Keratinocyte (primary cell): ENCODE data around the gene LIME1. TPM values are rescaled to one million over a fixed set of nuclear protein-coding genes. Genes with fewer than 3 reads are reported as not detected.

ENCODE experiments used
- DNase-seq: peaks from one replicate; pipeline ENCODE4 v3.0.0-alpha.2; 2011; ENCODE audit warnings: low read depth, missing footprints, low spot score
- FAIRE-seq: peaks from 2 replicates; lab custom pipeline; 2011; peaks lifted over from hg19 to GRCh38; lab: Jason Lieb, UNC
- H2AFZ ChIP-seq: 2 replicates; pipeline ENCODE4 v1.6.0; 2012; ENCODE audit warnings: low read length, control low read depth, inconsistent platforms; ENCODE audit not compliant: control insufficient read depth
- H3K27ac ChIP-seq: 2 replicates; pipeline ENCODE4 v1.5.1; 2011; ENCODE audit warnings: low read length; ENCODE audit not compliant: control insufficient read depth, insufficient read depth
- H3K27me3 ChIP-seq: 3 replicates; pipeline ENCODE4 v1.6.0; 2011; ENCODE audit warnings: low read length; ENCODE audit not compliant: control insufficient read depth, insufficient read depth; ENCODE audit errors: extremely low read depth
- H3K36me3 ChIP-seq, 2 experiments: 2 replicates in 1 of 2; 3 replicates in 1 of 2; pipeline ENCODE4 v1.5.1; 2011; ENCODE audit warnings: low read length in 2 of 2, mild to moderate bottlenecking in 1 of 2; ENCODE audit not compliant: control insufficient read depth in 2 of 2, insufficient read depth in 2 of 2; ENCODE audit errors: extremely low read depth in 1 of 2
- H3K4me1 ChIP-seq: 3 replicates; pipeline ENCODE4 v1.5.1; 2011; ENCODE audit warnings: low read length; ENCODE audit not compliant: control insufficient read depth, insufficient read depth; ENCODE audit errors: extremely low read depth
- H3K4me2 ChIP-seq: 3 replicates; pipeline ENCODE4 v1.6.0; 2011; ENCODE audit warnings: low read depth, low read length; ENCODE audit not compliant: control insufficient read depth, insufficient read depth; ENCODE audit errors: extremely low read depth
- H3K4me3 ChIP-seq, 3 experiments: fragments of 200-600 bp in 1 of 3; sonication (generic) in 1 of 3; 2 replicates in 2 of 3; 3 replicates in 1 of 3; pipeline ENCODE4 v1.5.1; 2011 to 2016; ENCODE audit warnings: low read length in 3 of 3, mild to moderate bottlenecking in 3 of 3, control low read depth in 2 of 3, inconsistent platforms in 1 of 3, low read depth in 1 of 3, mixed read lengths in 1 of 3, mixed run types in 1 of 3, moderate library complexity in 1 of 3; ENCODE audit not compliant: control insufficient read depth in 2 of 3, insufficient read depth in 2 of 3; ENCODE audit errors: extremely low read depth in 1 of 3
- H3K79me2 ChIP-seq: 2 replicates; pipeline ENCODE4 v1.6.0; 2012; ENCODE audit warnings: low read length; ENCODE audit not compliant: control insufficient read depth, insufficient read depth
- H3K9ac ChIP-seq: 3 replicates; pipeline ENCODE4 v1.6.0; 2011; ENCODE audit warnings: low read length; ENCODE audit not compliant: control insufficient read depth, insufficient read depth; ENCODE audit errors: extremely low read depth
- H3K9me1 ChIP-seq: 3 replicates; pipeline ENCODE4 v1.6.0; 2011; ENCODE audit warnings: low read length; ENCODE audit not compliant: control insufficient read depth, insufficient read depth; ENCODE audit errors: extremely low read depth
- H3K9me3 ChIP-seq: 2 replicates; pipeline ENCODE4 v1.5.1; 2012; ENCODE audit warnings: low read depth, low read length; ENCODE audit not compliant: control insufficient read depth
- H4K20me1 ChIP-seq: 3 replicates; pipeline ENCODE4 v1.6.0; 2011; ENCODE audit warnings: low read length; ENCODE audit not compliant: control insufficient read depth, insufficient read depth; ENCODE audit errors: extremely low read depth
- EZH2 ChIP-seq: IDR thresholded peaks from one replicate; pipeline ENCODE4 v1.6.1; 2012; ENCODE audit warnings: inconsistent platforms, mild to moderate bottlenecking, low read length, moderate library complexity
- dilution Hi-C: fragments of 300-500 bp; cut with MboI; formaldehyde crosslinking; loops from one replicate; pipeline ENCODE4 v1.7.0; 2020; ENCODE audit warnings: low sequenced_read_pairs; ENCODE audit not compliant: extremely low pct_ligation_motif_present
- polyA plus RNA-seq, 5 experiments: library from polyadenylated mRNA; depleted of rRNA in 3 of 5; stranded (reverse) in 3 of 5; stranded (forward) in 1 of 5; unstranded in 1 of 5; fragments of >200 nt; gene quantifications; 1 replicate in 1 of 5; 2 replicates in 3 of 5; 3 replicates in 1 of 5; pipeline versions ENCODE4 v1.2.1 to v1.2.3, GENCODE V29; 2011 to 2012; ENCODE audit warnings: missing spikeins in 2 of 5, low read depth in 1 of 5, low replicate concordance in 1 of 5
- TF ChIP-seq, protein P1 (sequence below), 3 experiments: IDR thresholded peaks in 1 of 3; conservative IDR thresholded peaks in 1 of 3; optimal IDR thresholded peaks in 1 of 3; 2 replicates in 2 of 3; 3 replicates in 1 of 3; pipeline versions ENCODE3 to v1.5.1; 2011; ENCODE audit warnings: low read length in 3 of 3, mild to moderate bottlenecking in 3 of 3, moderate library complexity in 2 of 3, control low read depth in 1 of 3, inconsistent platforms in 1 of 3; ENCODE audit not compliant: insufficient read depth in 2 of 3; ENCODE audit errors: extremely low read depth in 1 of 3

Gene LIME1
- polyA plus RNA-seq, 1 donor (not counting 4 experiments of a cell fraction or from before 2014, with no cell fraction given), result 0.75 TPM

GRCh38 chr20:63772781-63773518 lies 36.5 kb downstream of the LIME1 start:
- peak overlapping the region; percentile 16 for H3K4me2 ChIP-seq
- H3K4me1 ChIP-seq, result peaks cover 7% of the 10 kb centered on the region
- no peak overlapping the region for H3K4me3 ChIP-seq
- no peaks in the 10 kb centered on the region for H3K36me3 ChIP-seq
- no peak overlapping the region for H3K9ac ChIP-seq
- FAIRE-seq, result no peak
- H3K9me3 ChIP-seq, result no peaks in the 10 kb centered on the region
- TF ChIP-seq EZH2, result no peak
- TF ChIP-seq, protein P1, sequence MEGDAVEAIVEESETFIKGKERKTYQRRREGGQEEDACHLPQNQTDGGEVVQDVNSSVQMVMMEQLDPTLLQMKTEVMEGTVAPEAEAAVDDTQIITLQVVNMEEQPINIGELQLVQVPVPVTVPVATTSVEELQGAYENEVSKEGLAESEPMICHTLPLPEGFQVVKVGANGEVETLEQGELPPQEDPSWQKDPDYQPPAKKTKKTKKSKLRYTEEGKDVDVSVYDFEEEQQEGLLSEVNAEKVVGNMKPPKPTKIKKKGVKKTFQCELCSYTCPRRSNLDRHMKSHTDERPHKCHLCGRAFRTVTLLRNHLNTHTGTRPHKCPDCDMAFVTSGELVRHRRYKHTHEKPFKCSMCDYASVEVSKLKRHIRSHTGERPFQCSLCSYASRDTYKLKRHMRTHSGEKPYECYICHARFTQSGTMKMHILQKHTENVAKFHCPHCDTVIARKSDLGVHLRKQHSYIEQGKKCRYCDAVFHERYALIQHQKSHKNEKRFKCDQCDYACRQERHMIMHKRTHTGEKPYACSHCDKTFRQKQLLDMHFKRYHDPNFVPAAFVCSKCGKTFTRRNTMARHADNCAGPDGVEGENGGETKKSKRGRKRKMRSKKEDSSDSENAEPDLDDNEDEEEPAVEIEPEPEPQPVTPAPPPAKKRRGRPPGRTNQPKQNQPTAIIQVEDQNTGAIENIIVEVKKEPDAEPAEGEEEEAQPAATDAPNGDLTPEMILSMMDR (optimal IDR thresholded peaks at IDR 0.05 in 1 of 3, IDR thresholded peaks at IDR 0.05 in 1 of 3, conservative IDR thresholded peaks at IDR 0.05 in 1 of 3; ENCODE audit: extremely low read depth in 1 of 3, insufficient read depth in 2 of 3, low read length in 3 of 3), result no peak
- no peaks in the 10 kb centered on the region for H3K9me1 ChIP-seq
- peaks cover 14% of the 10 kb centered on the region for H3K27me3 ChIP-seq
- H3K79me2 ChIP-seq, result no peaks in the 10 kb centered on the region
- H2AFZ ChIP-seq, result peak overlapping the region; percentile 22
- H4K20me1 ChIP-seq, result no peaks in the 10 kb centered on the region
- DNase-seq, result no peak
- dilution Hi-C loops, result no loop called here
- H3K27ac ChIP-seq, result no peak overlapping the region

GRCh38 chr20:63773571-63774241 lies 37.2 kb downstream of the LIME1 start:
- Histone ChIP-seq H3K9me1 (no peaks in the 10 kb centered on the region), H3K4me2 (no peak overlapping the region), H3K79me2 (no peaks in the 10 kb centered on the region), H3K27me3 (peaks cover 14% of the 10 kb centered on the region), H3K27ac (no peak overlapping the region), H3K4me3 (no peak overlapping the region), H3K36me3 (no peaks in the 10 kb centered on the region), H4K20me1 (no peaks in the 10 kb centered on the region), H3K9me3 (no peaks in the 10 kb centered on the region), H2AFZ (no peak overlapping the region), H3K4me1 (peaks cover 7% of the 10 kb centered on the region), H3K9ac (no peak overlapping the region)
- dilution Hi-C loops, result no loop called here
- TF ChIP-seq, protein P1 (optimal IDR thresholded peaks at IDR 0.05 in 1 of 3, IDR thresholded peaks at IDR 0.05 in 1 of 3, conservative IDR thresholded peaks at IDR 0.05 in 1 of 3; ENCODE audit: extremely low read depth in 1 of 3, insufficient read depth in 2 of 3, low read length in 3 of 3), result no peak
- no peak for FAIRE-seq
- no peak for DNase-seq
